ENCODE data around the gene C1QL1.

Gene C1QL1

GRCh38 chr17:44928136-44928535, 40.0 kb downstream of the C1QL1 start:
- DNase-seq = no peak

GRCh38 chr17:44927696-44928095, 40.4 kb downstream of the C1QL1 start:
- DNase-seq = no peak

GRCh38 chr17:44926821-44927525, 41.1 kb downstream of the C1QL1 start:
- no peak for DNase-seq

DNA sequence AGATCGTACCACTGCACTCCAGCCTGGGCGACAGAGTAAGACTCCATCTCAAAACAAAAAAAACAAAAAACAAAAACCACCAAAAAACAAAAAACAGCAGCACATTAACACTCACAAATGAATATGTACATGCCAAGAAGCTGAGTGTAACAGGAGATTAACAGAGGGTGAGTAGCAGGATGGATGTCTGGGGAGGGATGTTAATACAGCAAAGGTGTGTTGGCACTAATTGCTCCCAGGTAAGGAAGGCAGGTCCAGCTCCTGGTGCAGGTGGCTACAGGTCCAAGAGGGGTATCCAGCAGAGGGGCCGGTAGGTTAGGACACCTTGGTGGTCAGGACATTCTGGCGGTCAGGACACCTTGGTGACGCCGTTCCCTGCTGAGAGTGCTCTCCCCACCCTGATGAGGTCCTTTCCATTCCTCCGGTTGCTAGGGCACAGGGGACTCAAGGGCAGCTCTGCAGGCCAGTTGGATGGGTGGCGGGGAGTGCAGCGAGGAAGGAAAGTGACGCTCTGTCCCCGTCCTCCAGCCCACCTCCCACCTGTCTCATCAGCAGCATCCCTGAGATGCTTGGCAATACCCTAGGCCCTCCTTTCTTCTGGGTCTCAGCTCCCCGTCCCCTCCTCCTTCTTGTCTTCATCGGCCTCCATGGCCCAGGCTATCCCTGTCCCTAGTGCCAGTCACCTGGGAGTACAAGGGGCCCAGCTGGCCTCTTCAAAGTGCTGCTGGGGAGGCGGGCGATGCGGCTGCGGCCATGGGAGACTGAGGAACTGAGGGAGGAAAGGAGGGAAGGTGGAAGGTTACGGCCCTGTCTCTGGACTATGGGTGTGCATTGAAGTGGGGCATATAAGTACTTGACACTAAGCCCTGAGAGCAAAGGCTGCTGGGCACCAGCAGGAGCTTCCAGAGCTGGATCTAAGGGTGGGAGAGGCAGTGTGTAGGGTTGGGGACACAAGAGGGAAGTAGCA, 42.1 kb downstream of the C1QL1 start:
- no peak for DNase-seq

DNA sequence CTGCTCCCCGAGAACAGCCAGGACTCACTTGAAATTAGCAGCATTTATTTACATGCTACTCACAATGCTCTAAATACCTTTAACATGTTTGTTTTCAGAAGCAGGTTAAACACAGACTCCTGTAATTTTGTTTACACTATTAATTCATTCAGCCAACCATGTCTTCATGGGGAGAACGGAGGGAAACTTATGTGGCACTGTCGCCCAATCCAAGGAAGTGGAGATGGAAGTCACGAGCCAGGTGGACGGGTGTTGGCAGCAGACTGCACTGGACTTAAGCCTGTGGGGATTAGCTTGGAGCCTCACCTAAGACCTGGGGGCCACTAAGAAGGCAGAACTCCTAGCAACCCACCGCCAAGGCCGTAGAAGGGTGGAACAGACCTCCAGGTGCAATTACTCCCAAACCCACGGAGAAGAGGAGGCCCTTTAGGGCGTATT, 44.0 kb downstream of the C1QL1 start:
- no peak for DNase-seq

GRCh38 chr17:44922746-44923470, 45.2 kb downstream of the C1QL1 start:
- DNase-seq = no peak

DNA sequence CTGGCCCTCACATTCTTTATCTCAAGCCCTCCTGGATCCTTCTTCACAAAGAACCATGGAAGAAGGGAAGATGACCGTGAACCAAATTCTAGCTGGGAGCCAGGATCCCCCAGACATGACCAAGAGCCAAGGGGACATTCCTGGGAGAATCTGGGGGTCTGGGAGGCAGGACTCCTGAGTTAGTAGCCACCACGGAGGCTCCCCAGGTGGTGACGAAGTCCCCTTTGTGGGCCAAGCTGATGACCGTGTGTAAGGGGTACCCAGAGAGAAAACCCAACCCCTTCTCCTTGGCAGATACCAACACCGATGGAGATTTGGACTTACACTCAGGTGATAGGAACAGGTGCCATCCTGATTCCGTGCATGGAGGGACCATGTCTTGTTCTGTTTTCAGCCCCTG, 46.0 kb downstream of the C1QL1 start:
- no peak for DNase-seq

DNA sequence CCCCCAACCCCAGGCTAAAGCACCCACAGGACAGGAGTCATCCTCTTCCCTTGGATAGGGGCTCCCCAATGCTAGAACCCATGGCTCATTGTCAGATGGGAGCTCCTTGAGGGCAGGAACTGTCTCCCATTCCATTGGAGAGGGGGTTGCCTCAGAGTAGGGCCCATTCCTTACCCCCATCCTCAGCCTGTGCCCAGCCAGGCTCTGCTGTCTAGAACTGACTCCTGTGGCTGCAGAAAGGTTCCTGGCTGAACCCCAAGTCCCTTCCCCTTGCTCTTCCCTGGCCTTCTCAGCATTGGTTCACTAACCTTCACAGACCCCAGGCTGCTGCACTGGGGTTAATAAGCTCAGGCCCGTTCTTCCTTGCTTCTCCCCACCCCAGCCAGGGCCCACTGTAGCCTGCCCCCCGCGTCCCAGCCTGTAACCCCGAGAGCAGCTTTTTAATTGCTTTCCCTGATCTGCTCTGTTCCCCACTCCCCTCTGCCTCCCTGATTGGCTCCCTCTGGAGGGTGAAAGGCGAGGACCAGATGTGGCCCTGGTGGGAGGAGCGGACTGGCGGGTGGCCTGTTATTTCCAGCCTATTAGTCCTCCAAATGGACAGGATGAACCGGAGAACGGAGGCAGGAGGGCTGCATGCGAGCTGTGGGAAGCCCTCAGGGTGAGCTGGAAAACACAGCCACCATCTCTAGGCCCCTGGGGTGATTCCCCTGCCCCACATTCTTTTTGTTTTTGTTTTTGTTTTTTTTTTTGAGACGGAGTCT, 46.8 kb downstream of the C1QL1 start:
- no peak for DNase-seq

- DNase-seq = no peak
Observed at GRCh38 chr17:44920565-44920940, 47.5 kb downstream of the C1QL1 start.

GRCh38 chr17:44919885-44920564, 48.1 kb downstream of the C1QL1 start:
- no peak for DNase-seq

GRCh38 chr17:44919411-44919810, 48.7 kb downstream of the C1QL1 start:
- no peak for DNase-seq

- no peak for DNase-seq
Observed at GRCh38 chr17:44918006-44918405, 50.1 kb downstream of the C1QL1 start.

DNA sequence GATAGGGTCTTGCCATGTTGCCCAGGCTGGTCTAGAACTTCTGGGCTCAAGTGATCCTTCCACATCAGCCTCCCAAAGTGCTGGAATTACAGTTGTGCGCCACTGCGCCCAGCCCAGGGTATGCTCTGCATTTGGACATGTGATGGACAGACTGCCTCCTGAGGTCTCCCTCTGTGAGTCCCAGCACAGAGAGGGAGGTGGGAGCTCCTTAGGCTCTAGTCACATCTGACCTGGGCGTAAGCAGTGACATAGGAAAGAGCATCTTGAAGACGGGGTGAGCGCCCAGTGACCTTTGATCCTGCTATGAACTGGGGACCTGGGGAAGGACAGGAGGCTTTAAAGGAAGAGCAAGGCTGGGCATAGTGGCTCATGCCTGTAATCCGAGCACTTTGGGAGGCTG, 50.6 kb downstream of the C1QL1 start:
- no peak for DNase-seq

GRCh38 chr17:44916781-44917241, 51.3 kb downstream of the C1QL1 start:
- no peak for DNase-seq

DNA sequence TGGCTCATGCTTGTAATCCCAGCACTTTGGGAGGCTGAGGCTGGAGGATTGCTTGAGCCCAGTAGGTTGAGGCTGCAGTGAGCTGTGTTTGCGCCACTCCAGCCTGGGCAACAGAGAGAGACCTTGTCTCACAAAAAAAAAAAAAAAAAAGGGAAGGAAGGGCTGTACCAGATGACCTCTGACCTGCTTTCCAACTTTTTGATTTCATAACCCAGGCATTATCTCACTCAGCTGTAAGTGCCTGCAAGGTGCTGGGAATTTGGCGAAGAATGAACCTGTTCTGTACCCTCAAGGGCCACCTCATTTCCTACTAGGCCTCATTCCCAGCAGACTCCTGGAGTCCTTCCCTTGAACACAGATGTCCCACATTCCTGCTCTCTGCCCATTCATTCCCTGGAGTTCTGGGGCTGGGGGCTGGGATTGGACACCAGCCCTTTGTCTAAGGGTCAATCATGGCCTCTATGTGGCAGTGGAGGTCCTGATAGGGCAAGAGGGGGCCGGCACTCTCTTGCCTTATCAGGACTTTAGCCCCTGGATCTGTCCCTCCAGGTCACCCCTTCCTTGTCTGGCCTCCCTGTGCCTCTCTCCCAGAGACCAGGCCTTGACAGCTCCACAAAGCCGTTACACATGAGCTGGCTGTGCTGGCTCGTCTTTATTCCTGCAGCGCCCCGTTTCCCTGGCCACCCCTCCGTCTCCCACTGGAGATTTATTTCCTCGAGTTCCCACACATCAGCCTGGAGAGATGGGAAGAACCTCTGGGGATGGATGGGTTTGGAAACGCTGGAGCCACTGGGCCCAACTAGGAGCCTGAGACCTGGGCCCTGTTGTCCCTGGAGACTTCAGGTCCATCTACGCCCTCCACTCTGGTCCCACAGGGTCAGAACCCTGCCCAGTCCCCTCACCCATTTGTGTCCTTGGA, 52.0 kb downstream of the C1QL1 start:
- DNase-seq = no peak

DNA sequence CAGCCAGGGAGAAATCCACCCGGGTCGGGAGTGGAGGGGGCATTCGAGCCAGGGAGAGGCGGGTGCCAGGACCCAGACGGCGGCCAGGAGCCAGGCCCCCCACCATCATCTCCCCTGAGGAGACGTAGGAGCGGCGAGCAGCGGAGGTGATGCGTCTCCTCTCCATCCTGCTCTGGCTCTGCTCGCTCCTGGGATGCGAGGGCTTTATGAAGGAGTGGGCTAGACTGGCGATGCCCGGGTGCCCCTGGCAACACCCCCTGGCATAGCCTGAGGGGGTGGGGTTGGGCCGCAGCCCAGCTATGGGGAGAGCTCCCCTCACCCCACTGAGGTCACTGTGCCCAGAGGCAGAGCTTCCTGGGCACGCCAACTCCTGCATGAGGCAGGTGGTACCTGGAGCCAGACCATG, 52.8 kb downstream of the C1QL1 start, which contains the start of gene GFAP:
TSS of gene GFAP (minus strand) at position 180 of the 406 bp plus-strand sequence. CDS start at position 166, 14 bp downstream.
- no peak for DNase-seq

GRCh38 chr17:44914698-44915271, 53.3 kb downstream of the C1QL1 start:
- DNase-seq = no peak

DNA sequence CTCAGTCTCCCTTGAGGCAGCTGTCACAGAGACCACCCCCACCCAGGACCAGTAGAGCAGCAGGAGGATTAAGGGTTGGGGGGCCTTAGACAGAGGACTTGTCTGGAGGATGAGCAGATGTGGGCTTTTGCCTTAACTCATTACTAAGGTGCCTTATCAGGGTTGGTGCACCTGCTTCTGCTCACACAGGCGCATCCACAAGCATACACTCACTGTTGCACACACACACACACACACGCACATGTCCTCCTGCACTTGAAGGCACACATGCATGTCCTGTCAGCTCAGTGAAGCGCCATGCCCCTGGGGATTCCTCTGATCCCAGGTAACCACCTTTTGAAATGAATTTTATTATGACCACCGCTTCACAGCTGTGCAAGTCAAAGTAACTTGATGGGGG, 54.0 kb downstream of the C1QL1 start:
- DNase-seq = no peak

DNA sequence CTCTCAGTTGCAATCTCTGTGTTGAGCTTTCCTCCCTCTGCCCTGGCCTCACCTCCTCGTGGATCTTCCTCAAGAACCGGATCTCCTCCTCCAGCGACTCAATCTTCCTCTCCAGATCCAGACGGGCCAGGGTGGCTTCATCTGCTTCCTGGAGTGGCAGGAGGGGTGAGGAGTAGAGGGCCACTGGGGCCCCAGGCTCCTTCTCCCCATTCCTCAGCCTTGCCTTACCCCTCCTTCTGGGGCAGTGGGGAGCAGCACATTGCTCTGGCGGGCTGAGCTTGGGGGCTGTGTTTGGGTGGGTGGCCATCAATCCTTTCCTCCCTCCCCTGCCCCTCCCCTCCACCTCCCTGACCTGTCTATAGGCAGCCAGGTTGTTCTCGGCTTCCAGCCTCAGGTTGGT, 54.4 kb downstream of the C1QL1 start:
- DNase-seq = no peak
